Esophagus squamous epithelium (tissue), 4 donors: ENCODE data around the gene PRR5.

ENCODE experiments used
- POLR2A ChIP-seq, 4 donors: fragments of 450-650 bp; IDR thresholded peaks; one replicate each; pipeline ENCODE4 v1.6.1; 2017; ENCODE audit warnings: antibody characterized with exemption in 4 of 4, mild to moderate bottlenecking in 4 of 4, moderate library complexity in 3 of 4
- TF ChIP-seq, protein P1 (sequence below), 6 experiments: fragments of 450-650 bp in 4 of 6; fragments of 200-600 bp in 2 of 6; sonication (generic) in 2 of 6; IDR thresholded peaks; one replicate each; pipeline ENCODE4 v1.5.1; 2016 to 2019; ENCODE audit warnings: antibody characterized with exemption in 6 of 6, mild to moderate bottlenecking in 4 of 6, moderate library complexity in 4 of 6

- TF ChIP-seq, protein P1, sequence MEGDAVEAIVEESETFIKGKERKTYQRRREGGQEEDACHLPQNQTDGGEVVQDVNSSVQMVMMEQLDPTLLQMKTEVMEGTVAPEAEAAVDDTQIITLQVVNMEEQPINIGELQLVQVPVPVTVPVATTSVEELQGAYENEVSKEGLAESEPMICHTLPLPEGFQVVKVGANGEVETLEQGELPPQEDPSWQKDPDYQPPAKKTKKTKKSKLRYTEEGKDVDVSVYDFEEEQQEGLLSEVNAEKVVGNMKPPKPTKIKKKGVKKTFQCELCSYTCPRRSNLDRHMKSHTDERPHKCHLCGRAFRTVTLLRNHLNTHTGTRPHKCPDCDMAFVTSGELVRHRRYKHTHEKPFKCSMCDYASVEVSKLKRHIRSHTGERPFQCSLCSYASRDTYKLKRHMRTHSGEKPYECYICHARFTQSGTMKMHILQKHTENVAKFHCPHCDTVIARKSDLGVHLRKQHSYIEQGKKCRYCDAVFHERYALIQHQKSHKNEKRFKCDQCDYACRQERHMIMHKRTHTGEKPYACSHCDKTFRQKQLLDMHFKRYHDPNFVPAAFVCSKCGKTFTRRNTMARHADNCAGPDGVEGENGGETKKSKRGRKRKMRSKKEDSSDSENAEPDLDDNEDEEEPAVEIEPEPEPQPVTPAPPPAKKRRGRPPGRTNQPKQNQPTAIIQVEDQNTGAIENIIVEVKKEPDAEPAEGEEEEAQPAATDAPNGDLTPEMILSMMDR (IDR thresholded peaks at IDR 0.05) = peak in 1 of 6 experiments; percentile 8
- peak in 2 of 4 donors; percentile 17 to 51 for TF ChIP-seq POLR2A (IDR thresholded peaks at IDR 0.05)
These were observed at the start of gene PRR5 for GRCh38 chr22:44701824-44702478.
